SK-N-SH (cell line): ENCODE measurements around the gene ISCA2. TPM values are rescaled to one million over a fixed set of nuclear protein-coding genes. Genes with fewer than 3 reads are reported as not detected.

Experiments used
- CTCF ChIA-PET: fragments of 300-600, 350-600 bp; formaldehyde crosslinking; extraction: SDS; loops from one replicate; lab custom pipeline; 2021; lab: Yijun Ruan, JAX
- POLR2A ChIA-PET: fragments of 350-600 bp; sonication (Branson Sonifier 250); formaldehyde crosslinking; extraction: SDS; loops from one replicate; lab custom pipeline; 2020; ENCODE audit warnings: antibody characterized with exemption, inconsistent platforms; lab: Yijun Ruan, JAX
- DNase-seq: peaks from one replicate; pipeline ENCODE4 v3.0.0; 2012
- H2AFZ ChIP-seq: fragments of 200-600 bp; sonication (generic); 2 replicates; pipeline ENCODE4 v1.8.1; 2016; ENCODE audit warnings: antibody characterized with exemption, mild to moderate bottlenecking, low read depth
- H3F3A ChIP-seq: fragments of 200-600 bp; sonication (generic); replicated peaks from 2 replicates; pipeline ENCODE3; 2016; ENCODE audit warnings: antibody characterized with exemption, mild to moderate bottlenecking; ENCODE audit not compliant: insufficient read depth
- H3K27ac ChIP-seq, 2 experiments: fragments of 200-500 bp in 1 of 2; fragments of 200-600 bp in 1 of 2; sonication (Bioruptor generic) in 1 of 2; sonication (generic), shearing (Covaris generic) in 1 of 2; 2 replicates each; pipeline versions ENCODE4 v1.5.1 to v1.6.1; 2014 to 2016; ENCODE audit warnings: low read depth in 2 of 2, inconsistent platforms in 1 of 2, low read length in 1 of 2, mild to moderate bottlenecking in 1 of 2, mixed read lengths in 1 of 2
- H3K27me3 ChIP-seq: fragments of 200-600 bp; sonication (generic), shearing (Covaris generic); 2 replicates; pipeline ENCODE4 v1.6.1; 2016; ENCODE audit warnings: mixed run types; ENCODE audit not compliant: insufficient read depth
- H3K36me3 ChIP-seq, 2 experiments: fragments of 200-500 bp in 1 of 2; fragments of 200-600 bp in 1 of 2; sonication (Bioruptor generic) in 1 of 2; sonication (generic) in 1 of 2; replicated peaks in 1 of 2; 2 replicates each; pipeline versions ENCODE3 to v1.5.1; 2014 to 2016; ENCODE audit warnings: low read length in 1 of 2, mild to moderate bottlenecking in 1 of 2; ENCODE audit not compliant: insufficient read depth in 2 of 2, control insufficient read depth in 1 of 2
- H3K4me1 ChIP-seq, 2 experiments: fragments of 200-500 bp in 1 of 2; fragments of 200-600 bp in 1 of 2; sonication (Bioruptor generic) in 1 of 2; sonication (generic), shearing (Covaris generic) in 1 of 2; 2 replicates each; pipeline versions ENCODE4 v1.5.1 to v1.6.1; 2014 to 2016; ENCODE audit warnings: low read depth in 1 of 2, low read length in 1 of 2, mixed run types in 1 of 2; ENCODE audit not compliant: insufficient read depth in 2 of 2, control insufficient read depth in 1 of 2
- H3K4me2 ChIP-seq: fragments of 200-600 bp; sonication (generic), shearing (Covaris generic); 2 replicates; pipeline ENCODE4 v1.6.1; 2017; ENCODE audit warnings: mixed run types
- H3K4me3 ChIP-seq, 2 experiments: fragments of 200-500 bp in 1 of 2; fragments of 200-600 bp in 1 of 2; sonication (Bioruptor generic) in 1 of 2; sonication (generic), shearing (Covaris generic) in 1 of 2; 2 replicates each; pipeline versions ENCODE4 v1.5.1 to v1.8.1; 2014 to 2016; ENCODE audit warnings: low read depth in 2 of 2, inconsistent platforms in 1 of 2, low read length in 1 of 2, mild to moderate bottlenecking in 1 of 2, mixed read lengths in 1 of 2, moderate library complexity in 1 of 2
- H3K79me2 ChIP-seq: fragments of 200-600 bp; sonication (generic); 2 replicates; pipeline ENCODE4 v1.8.1; 2017; ENCODE audit warnings: mild to moderate bottlenecking; ENCODE audit not compliant: insufficient read depth
- H3K9ac ChIP-seq: fragments of 200-600 bp; sonication (generic); 2 replicates; pipeline ENCODE4 v1.6.1; 2017; ENCODE audit warnings: mixed run types
- H3K9me2 ChIP-seq: fragments of 200-600 bp; sonication (generic); 2 replicates; pipeline ENCODE4 v1.6.1; 2017; ENCODE audit warnings: mixed run types
- H3K9me3 ChIP-seq: fragments of 200-600 bp; sonication (generic); 2 replicates; pipeline ENCODE4 v1.6.1; 2017; ENCODE audit warnings: mixed run types, mild to moderate bottlenecking, moderate library complexity
- H4K20me1 ChIP-seq: fragments of 200-600 bp; sonication (generic); 2 replicates; pipeline ENCODE4 v1.6.1; 2017; ENCODE audit warnings: mild to moderate bottlenecking, mixed run types; ENCODE audit not compliant: insufficient read depth
- CTCF ChIP-seq: fragments of 200-600 bp; sonication (generic); IDR thresholded peaks from 2 replicates; pipeline ENCODE4 v1.6.1; 2017; ENCODE audit warnings: antibody characterized with exemption, mild to moderate bottlenecking, moderate library complexity
- GABPA ChIP-seq: IDR thresholded peaks from 2 replicates; pipeline ENCODE4 v1.4.0; 2012; ENCODE audit warnings: low read depth, mild to moderate bottlenecking
- GATA2 ChIP-seq: sonication (generic); formaldehyde crosslinking; IDR thresholded peaks from 2 replicates; pipeline ENCODE4 v1.5.0; 2020; ENCODE audit warnings: mild to moderate bottlenecking, missing genetic modification reagents
- IRF3 ChIP-seq: fragments of 150-350 bp; IDR thresholded peaks from 2 replicates; pipeline ENCODE4 v1.6.1; 2016; ENCODE audit warnings: mild to moderate bottlenecking, low read depth, low read length
- JUND ChIP-seq: IDR thresholded peaks from 2 replicates; pipeline ENCODE4 v1.4.0; 2012
- MAX ChIP-seq: IDR thresholded peaks from 2 replicates; pipeline ENCODE4 v1.4.0; 2012; ENCODE audit warnings: low read depth
- NFIC ChIP-seq: IDR thresholded peaks from 2 replicates; pipeline ENCODE4 v1.4.0; 2012; ENCODE audit warnings: borderline replicate concordance
- POLR2AphosphoS5 ChIP-seq: IDR thresholded peaks from 2 replicates; pipeline ENCODE4 v1.6.1; 2012; ENCODE audit warnings: low read depth, low read length
- RAD21 ChIP-seq: IDR thresholded peaks from 2 replicates; pipeline ENCODE4 v1.6.1; 2012; ENCODE audit warnings: mild to moderate bottlenecking, low read length
- RCOR1 ChIP-seq: fragments of 150-350 bp; IDR thresholded peaks from 2 replicates; pipeline ENCODE4 v1.6.1; 2017; ENCODE audit warnings: antibody characterized with exemption, low read length
- RXRA ChIP-seq: IDR thresholded peaks from 2 replicates; pipeline ENCODE4 v1.4.0; 2012; ENCODE audit warnings: low read depth, mild to moderate bottlenecking, borderline replicate concordance
- SIN3A ChIP-seq: IDR thresholded peaks from 2 replicates; pipeline ENCODE4 v1.6.1; 2012; ENCODE audit warnings: low read depth, mild to moderate bottlenecking, low read length, moderate library complexity, borderline replicate concordance
- TAF1 ChIP-seq: IDR thresholded peaks from 2 replicates; pipeline ENCODE4 v1.6.1; 2012; ENCODE audit warnings: low read depth, mild to moderate bottlenecking, low read length, moderate library complexity, borderline replicate concordance
- TCF12 ChIP-seq: IDR thresholded peaks from 2 replicates; pipeline ENCODE4 v1.4.0; 2012
- ZBTB33 ChIP-seq: IDR thresholded peaks from 2 replicates; pipeline ENCODE4 v1.4.0; 2012; ENCODE audit warnings: low read depth, borderline replicate concordance
- WGBS: methylation state at CpG from one replicate; pipeline ENCODE4 v1.1.6; 2017; ENCODE audit warnings: low lambda C conversion rate; 5-methylcytosine and 5-hydroxymethylcytosine counted together
- polyA plus RNA-seq, 3 experiments: library from polyadenylated mRNA; depleted of rRNA; stranded (reverse); fragments of >200 nt; gene quantifications; 2 replicates each; pipeline ENCODE4 v1.2.3, GENCODE V29; 2012

The ISCA2 gene
- polyA plus RNA-seq, 1 of the 3 experiments (the other 2 are of a cell fraction) = 51.9 TPM

- Histone ChIP-seq H4K20me1 (no peaks in the 10 kb centered on the region), H3K79me2 (no peaks in the 10 kb centered on the region), H3K27me3 (no peaks in the 10 kb centered on the region), H3K36me3 (peaks cover 19 to 48% of the 10 kb centered on the region in 2 experiments), H3K9ac (no peak overlapping the region), H3K9me3 (no peaks in the 10 kb centered on the region), H3K9me2 (no peaks in the 10 kb centered on the region), H3F3A (no peaks in the 10 kb centered on the region), H3K4me2 (no peak overlapping the region), H3K27ac (no peak overlapping the region), H3K4me1 (no peaks in the 10 kb centered on the region; a peak in 1 of 4 replicates)
- 84% methylated on average over 10 of the region's 14 CpGs for WGBS
- ChIA-PET POLR2A (no interaction called here), CTCF (interaction anchor here (1.0 to 4.1 kb wide), 7 partner anchors 16 to 89 kb away, joined by 3 to 22 read pairs (median 4); no protein-coding TSS in a partner anchor)
- no peak for DNase-seq
- TF ChIP-seq GATA2 (CRISPR knock-in tag) = no peak
- no peak for TF ChIP-seq IRF3
- TF ChIP-seq CTCF = no peak
- TF ChIP-seq TCF12 = no peak
- no peak for TF ChIP-seq GABPA
- TF ChIP-seq JUND = no peak
- no peak for TF ChIP-seq TAF1
- TF ChIP-seq SIN3A = no peak
- no peak for TF ChIP-seq RAD21
- TF ChIP-seq POLR2AphosphoS5 = no peak
- TF ChIP-seq MAX = no peak
- TF ChIP-seq ZBTB33 = no peak
- no peak for TF ChIP-seq NFIC
- no peak for TF ChIP-seq RCOR1
- no peak for TF ChIP-seq RXRA
- TF ChIP-seq, all 33 proteins: peak for 0
- H2AFZ ChIP-seq = no peak overlapping the region
- no peak overlapping the region for H3K4me3 ChIP-seq
Measured at GRCh38 chr14:74524076-74524811, 30.7 kb downstream of the ISCA2 start.
